NCI-H1436 (cell line): ENCODE measurements around the gene LRMDA.

Experiments used
- DNase-seq: peaks from one replicate; lab custom pipeline; 2025; lab: John Stamatoyannopoulos, UW

The LRMDA gene

GRCh38 chr10:75956624-75957023, 525.2 kb downstream of the LRMDA start:
- no peak for DNase-seq

GRCh38 chr10:75957314-75958120, 526.1 kb downstream of the LRMDA start:
- DNase-seq = no peak

GRCh38 chr10:75959209-75959608, 527.8 kb downstream of the LRMDA start:
- DNase-seq = no peak

- no peak for DNase-seq
Observed at GRCh38 chr10:75959912-75960311, 528.5 kb downstream of the LRMDA start.

- DNase-seq = no peak
Observed at GRCh38 chr10:75962395-75963061, 531.1 kb downstream of the LRMDA start.

- no peak for DNase-seq
Observed at GRCh38 chr10:75967491-75967890, 536.1 kb downstream of the LRMDA start.

- no peak for DNase-seq
Observed at GRCh38 chr10:75969031-75969430, 537.6 kb downstream of the LRMDA start.

- no peak for DNase-seq
Observed at GRCh38 chr10:75971402-75972211, 540.2 kb downstream of the LRMDA start.

- no peak for DNase-seq
Observed at GRCh38 chr10:75972491-75973276, 541.3 kb downstream of the LRMDA start.

GRCh38 chr10:75974080-75974479, 542.7 kb downstream of the LRMDA start:
- DNase-seq = no peak

- DNase-seq = no peak
Observed at GRCh38 chr10:75976681-75977080, 545.3 kb downstream of the LRMDA start.

- DNase-seq = no peak
Observed at GRCh38 chr10:75977139-75977538, 545.7 kb downstream of the LRMDA start.

- DNase-seq = no peak
Observed at GRCh38 chr10:75978213-75978612, 546.8 kb downstream of the LRMDA start.

- no peak for DNase-seq
Observed at GRCh38 chr10:75980419-75981002, 549.1 kb downstream of the LRMDA start.

- DNase-seq = no peak
Observed at GRCh38 chr10:75982611-75983369, 551.4 kb downstream of the LRMDA start.

- DNase-seq = no peak
Observed at GRCh38 chr10:75984067-75984466, 552.6 kb downstream of the LRMDA start.

- DNase-seq = no peak
Observed at GRCh38 chr10:75987616-75988015, 556.2 kb downstream of the LRMDA start.

GRCh38 chr10:75994357-75995040, 563.1 kb downstream of the LRMDA start:
- DNase-seq = no peak

- DNase-seq = no peak
Observed at GRCh38 chr10:75995041-75995430, 563.6 kb downstream of the LRMDA start.

GRCh38 chr10:75995720-75996119, 564.3 kb downstream of the LRMDA start:
- no peak for DNase-seq
